Forelimb muscle (tissue), 1 donor: ENCODE data around the gene ZAR1. TPM values are rescaled to one million over a fixed set of nuclear protein-coding genes. Genes with fewer than 3 reads are reported as not detected.
"Not testable (repeated sequence)": the region's sequence is repeated elsewhere in the genome, so short reads cannot be mapped to it uniquely, and the experiment has no call there.

Experiments
- DNase-seq: peaks from one replicate; pipeline ENCODE4 v3.0.0-alpha.2; 2013; ENCODE audit warnings: low read depth
- polyA plus RNA-seq: library from polyadenylated mRNA; unstranded; fragments of 120-200 nt; gene quantifications from one replicate; pipeline ENCODE4 v1.2.1, GENCODE V29; 2013; ENCODE audit not compliant: insufficient read length

Gene ZAR1
- polyA plus RNA-seq, result not detected

- no peak for DNase-seq
Measured at GRCh38 chr4:48490012-48490679, at the start of gene ZAR1. Gene ZAR1, plus strand, starts transcription at chr4:48490252. Its CDS starts 40 bp downstream, at chr4:48490292.

GRCh38 chr4:48440914-48441313 lies 49.1 kb upstream of the ZAR1 start:
- not testable (repeated sequence) for DNase-seq

- DNase-seq, result no peak
Measured at GRCh38 chr4:48445704-48446103, 44.3 kb upstream of the ZAR1 start.

GRCh38 chr4:48446642-48447041 lies 43.4 kb upstream of the ZAR1 start:
- no peak for DNase-seq

- no peak for DNase-seq
Measured at GRCh38 chr4:48449151-48449550, 40.9 kb upstream of the ZAR1 start.

- no peak for DNase-seq
Measured at GRCh38 chr4:48450740-48451139, 39.3 kb upstream of the ZAR1 start.

- DNase-seq, result not testable (repeated sequence)
Measured at GRCh38 chr4:48451656-48452055, 38.4 kb upstream of the ZAR1 start.

GRCh38 chr4:48454591-48454990 lies 35.5 kb upstream of the ZAR1 start:
- no peak for DNase-seq

GRCh38 chr4:48461000-48461399 lies 29.1 kb upstream of the ZAR1 start:
- DNase-seq, result no peak

- no peak for DNase-seq
Measured at GRCh38 chr4:48462363-48462762, 27.7 kb upstream of the ZAR1 start.

GRCh38 chr4:48467442-48467841 lies 22.6 kb upstream of the ZAR1 start:
- no peak for DNase-seq

- no peak for DNase-seq
Measured at GRCh38 chr4:48467891-48468290, 22.2 kb upstream of the ZAR1 start.

GRCh38 chr4:48470137-48470536 lies 19.9 kb upstream of the ZAR1 start:
- no peak for DNase-seq

- DNase-seq, result no peak
Measured at GRCh38 chr4:48470570-48470969, 19.5 kb upstream of the ZAR1 start.

GRCh38 chr4:48472794-48473193 lies 17.3 kb upstream of the ZAR1 start:
- no peak for DNase-seq

- DNase-seq, result no peak
Measured at GRCh38 chr4:48475770-48476169, 14.3 kb upstream of the ZAR1 start.

- no peak for DNase-seq
Measured at GRCh38 chr4:48478273-48478672, 11.8 kb upstream of the ZAR1 start.

- DNase-seq, result no peak
Measured at GRCh38 chr4:48481581-48481980, 8.5 kb upstream of the ZAR1 start.

GRCh38 chr4:48483006-48483776 lies 6.9 kb upstream of the ZAR1 start, which contains the start of gene SLC10A4:
Gene SLC10A4, plus strand, starts transcription at chr4:48483343. Its CDS starts 219 bp downstream, at chr4:48483562.
- DNase-seq, result no peak

GRCh38 chr4:48483777-48484493 lies 6.1 kb upstream of the ZAR1 start:
- DNase-seq, result no peak

- DNase-seq, result no peak
Measured at GRCh38 chr4:48484494-48485168, 5.4 kb upstream of the ZAR1 start.

- DNase-seq, result no peak
Measured at GRCh38 chr4:48489683-48490011, 405 bp upstream of the ZAR1 start.
